ENCODE measurements around the gene TESPA1.
A peak's percentile ranks its signal among the peaks of the same experiment; 100 is the strongest.
"Not testable (repeated sequence)": the region's sequence is repeated elsewhere in the genome, so short reads cannot be mapped to it uniquely, and the experiment has no call there.

The TESPA1 gene

DNA sequence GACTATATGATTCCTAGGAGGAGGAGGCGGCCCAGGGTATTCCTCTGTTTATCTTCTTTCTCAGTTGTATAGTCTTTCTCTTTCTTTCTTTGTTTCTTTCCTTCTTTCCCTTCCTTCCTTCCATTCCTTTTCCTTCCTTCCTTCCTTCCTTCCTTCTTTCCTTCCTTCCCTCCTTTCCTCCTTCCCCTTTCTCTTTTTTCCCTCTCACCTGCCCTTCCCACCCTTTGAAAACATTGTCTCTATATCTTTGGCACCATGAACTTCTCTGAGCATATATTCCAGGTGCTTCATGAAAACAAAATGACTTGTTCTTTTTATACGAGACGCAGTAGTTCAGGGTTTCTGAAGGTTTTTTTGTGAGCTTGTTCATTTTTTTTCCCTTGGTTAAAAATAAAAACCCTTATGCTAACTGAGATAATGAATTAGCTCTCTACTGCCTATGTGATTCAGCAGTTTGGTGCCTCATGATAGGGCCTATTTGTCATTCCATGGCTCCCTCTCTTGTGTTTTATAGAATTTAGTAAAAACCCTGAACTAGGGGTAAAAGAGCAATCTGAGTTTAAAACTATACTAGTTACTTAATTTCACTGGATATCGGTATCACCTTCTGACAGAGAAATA is 3.2 kb upstream of the TESPA1 start:
- DNase-seq (ENCODE audit: low read depth): no peak
- no peak overlapping the region for H3K4me3 ChIP-seq (ENCODE audit: low read depth, low read length)

DNA sequence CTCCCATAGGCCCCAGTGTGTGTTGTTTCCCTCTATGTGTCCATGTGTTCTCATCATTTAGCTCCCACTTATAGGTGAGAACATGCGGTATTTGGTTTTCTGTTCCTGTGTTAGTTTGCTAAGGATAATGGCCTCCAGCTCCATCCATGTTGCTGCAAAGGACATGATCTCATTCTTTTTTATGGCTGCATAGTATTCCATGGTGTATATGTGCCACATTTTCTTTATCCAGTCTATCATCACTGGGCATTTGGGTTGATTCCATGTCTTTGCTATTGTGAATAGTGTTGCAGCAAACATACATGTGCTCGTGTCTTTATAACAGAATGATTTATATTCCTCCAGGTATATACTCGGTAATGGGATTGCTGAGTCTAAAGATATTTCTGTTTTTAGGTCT is 2.2 kb upstream of the TESPA1 start:
- DNase-seq (ENCODE audit: low read depth); H3K4me3 ChIP-seq (ENCODE audit: low read depth, low read length): not testable (repeated sequence)

DNA sequence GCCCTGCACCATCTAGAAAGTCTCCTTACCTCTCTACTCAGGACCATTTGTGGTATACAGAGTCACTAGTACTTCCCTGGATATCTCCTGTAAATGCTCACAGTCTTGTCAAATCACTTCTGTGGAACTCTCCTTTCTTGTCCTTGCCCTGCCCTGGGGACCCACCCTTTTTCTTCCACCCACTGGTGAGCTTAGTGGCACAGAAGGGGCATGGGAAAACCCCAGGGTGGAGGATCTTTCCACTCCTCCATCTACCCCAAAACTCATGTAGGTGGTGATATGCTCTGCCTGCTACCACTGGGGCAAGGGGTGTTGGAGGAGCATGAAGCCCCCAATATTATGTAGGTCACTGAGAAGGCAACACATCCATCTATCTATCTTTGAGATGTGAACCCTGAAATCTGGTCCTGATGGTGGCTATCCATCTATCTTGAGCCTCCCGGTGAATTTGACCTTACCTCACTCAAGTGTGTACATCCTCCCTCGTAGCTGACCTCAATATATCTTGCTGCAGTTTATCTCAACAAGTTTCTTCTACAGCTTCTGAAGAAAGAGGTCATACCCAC is 943 bp downstream of the TESPA1 start:
- no peak overlapping the region for H3K4me3 ChIP-seq (ENCODE audit: low read depth, low read length)
- DNase-seq (ENCODE audit: low read depth): no peak

DNA sequence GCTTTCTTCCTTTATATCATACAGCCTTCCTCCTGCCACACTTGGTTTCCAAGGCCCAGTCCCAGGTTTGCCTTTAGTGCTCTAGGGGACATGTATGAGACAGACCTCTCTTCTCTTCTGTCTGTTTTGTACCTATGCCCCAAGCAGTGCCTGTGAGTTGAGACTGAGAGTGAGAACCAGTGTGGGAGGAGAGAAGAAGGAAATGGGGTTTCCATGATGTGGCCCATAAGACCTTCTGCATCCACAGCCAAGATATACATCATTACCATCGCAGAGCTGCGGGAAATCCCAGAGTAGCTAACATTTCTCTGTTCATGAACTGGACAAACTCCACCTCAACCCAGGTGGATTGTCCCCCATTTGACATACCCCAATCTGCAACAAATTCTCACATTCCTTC is 2.8 kb downstream of the TESPA1 start:
- DNase-seq (ENCODE audit: low read depth): no peak
- H3K4me3 ChIP-seq (ENCODE audit: low read depth, low read length): no peak overlapping the region

DNA sequence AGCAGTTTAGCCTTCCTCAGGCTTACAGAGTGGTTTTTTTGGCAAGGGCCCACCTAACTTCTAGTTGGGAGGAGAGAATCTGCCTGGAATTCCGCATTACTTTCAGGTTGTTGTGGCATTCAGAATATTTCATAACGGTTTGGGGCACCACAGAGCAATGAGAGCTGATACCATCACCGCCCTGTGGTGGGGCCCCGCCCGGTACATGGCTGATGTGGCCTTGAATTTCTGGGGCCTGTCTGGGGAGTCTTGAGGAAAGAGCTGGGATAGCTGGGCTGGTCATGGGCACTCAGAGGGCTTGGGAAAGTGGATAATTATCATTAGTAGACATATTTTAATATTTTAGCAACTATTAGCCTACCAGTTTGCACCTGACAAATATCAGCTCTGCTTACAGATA is 4.2 kb downstream of the TESPA1 start:
- DNase-seq (ENCODE audit: low read depth): no peak
- no peak overlapping the region for H3K4me3 ChIP-seq (ENCODE audit: low read depth, low read length)

DNA sequence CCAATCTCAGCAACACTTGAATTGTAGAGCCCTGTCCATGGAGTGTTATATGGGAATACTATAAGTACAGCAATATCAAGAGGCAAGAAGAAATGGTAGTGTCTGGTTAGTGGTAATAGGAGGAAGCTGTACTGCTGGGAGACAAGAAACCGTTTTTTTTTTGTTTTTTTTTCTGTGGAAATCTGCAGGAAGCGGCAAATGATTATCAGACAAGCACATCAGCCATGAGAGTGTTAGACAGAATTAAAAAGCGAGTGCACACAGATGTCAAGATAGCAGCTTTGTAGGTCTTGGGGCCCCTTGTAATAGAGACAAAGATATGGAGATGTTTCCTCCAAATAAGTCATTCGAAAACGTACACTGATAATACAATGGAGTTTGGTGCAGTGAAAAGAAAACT is 6.7 kb downstream of the TESPA1 start:
- no peak for DNase-seq (ENCODE audit: low read depth)
- no peak overlapping the region for H3K4me3 ChIP-seq (ENCODE audit: low read depth, low read length)

DNA sequence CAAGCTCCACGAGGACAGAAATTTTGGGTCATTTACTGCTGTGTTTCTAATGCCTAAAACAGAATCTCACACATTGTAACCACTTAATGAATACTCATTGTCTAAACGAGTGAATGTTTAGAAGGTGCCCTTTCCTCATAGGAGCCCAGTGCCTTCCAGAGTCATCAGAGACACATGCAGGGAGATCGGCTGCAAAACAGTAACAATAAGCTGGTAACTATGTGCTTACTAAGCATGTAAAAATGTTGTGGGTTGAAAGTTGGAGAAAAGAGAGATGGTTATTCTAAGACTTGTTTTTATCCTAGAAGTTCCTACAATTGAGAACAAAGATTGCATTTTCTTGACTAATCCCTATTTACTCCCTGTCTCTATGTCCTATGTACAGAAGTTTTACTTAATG is 7.4 kb downstream of the TESPA1 start:
- peak; percentile 56 for DNase-seq (ENCODE audit: low read depth)
- no peak overlapping the region for H3K4me3 ChIP-seq (ENCODE audit: low read depth, low read length)

DNA sequence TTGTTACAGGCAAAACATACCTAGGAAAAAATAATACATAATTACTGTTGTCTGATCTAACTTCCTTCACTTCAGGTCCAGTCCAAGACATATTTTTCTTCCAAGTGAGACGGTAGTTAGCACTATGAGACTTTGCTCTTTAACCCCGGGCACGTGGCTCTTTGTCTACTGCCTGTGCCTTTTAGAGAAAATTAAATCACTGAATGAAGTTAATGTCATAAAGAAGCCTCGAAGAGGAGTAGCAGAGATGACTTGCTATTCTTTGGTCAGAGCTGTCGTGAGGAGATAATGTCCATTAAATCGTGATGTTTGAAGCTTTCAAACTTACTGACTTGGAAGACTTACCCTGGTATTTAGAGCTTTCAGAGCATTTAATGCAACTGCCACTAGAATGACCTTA is 8.7 kb downstream of the TESPA1 start:
- no peak overlapping the region for H3K4me3 ChIP-seq (ENCODE audit: low read depth, low read length)

DNA sequence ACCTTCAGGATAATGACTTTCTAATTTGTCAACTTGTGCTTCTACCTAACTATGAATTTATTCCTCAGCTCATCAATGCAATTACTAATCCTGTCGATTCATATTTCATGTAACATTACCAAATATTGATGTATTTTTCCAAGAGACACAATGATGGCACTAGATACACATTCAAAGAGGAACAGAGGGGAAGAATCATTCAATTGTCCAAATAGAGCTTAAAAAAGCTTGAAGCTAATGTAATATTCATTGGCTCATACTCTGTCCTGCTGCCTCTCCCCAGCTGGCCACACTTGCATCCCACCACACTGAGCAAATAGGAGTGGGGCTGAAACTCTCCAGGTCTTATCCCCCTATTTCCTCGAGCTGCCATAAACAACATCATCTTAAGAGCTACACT is 9.3 kb downstream of the TESPA1 start:
- no peak for DNase-seq (ENCODE audit: low read depth)
- H3K4me3 ChIP-seq (ENCODE audit: low read depth, low read length): no peak overlapping the region

More for the DNA sequence above, 8.7 kb downstream of the TESPA1 start:
- no peak for DNase-seq (ENCODE audit: low read depth)

DNA sequence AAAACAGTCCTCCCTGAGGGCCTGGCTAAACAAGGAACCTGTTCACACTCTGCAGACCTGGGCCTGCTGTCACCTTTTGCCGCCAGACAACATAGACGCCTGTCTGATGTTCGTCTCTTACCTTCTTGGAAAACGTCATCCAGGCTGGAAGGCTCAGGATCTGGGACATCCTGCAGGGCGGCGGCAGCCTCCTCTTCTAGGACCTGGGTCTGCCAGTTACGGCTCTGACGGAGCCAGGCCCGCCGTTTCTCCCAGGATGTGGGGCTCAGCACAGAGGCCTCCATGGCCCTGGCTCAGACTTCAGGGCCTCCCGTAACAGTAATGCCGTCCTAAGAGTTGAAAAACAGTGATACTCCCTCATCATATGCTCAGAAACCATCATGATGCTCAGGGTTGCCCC is 10.3 kb downstream of the TESPA1 start:
- no peak overlapping the region for H3K4me3 ChIP-seq (ENCODE audit: low read depth, low read length)
- DNase-seq (ENCODE audit: low read depth): no peak

DNA sequence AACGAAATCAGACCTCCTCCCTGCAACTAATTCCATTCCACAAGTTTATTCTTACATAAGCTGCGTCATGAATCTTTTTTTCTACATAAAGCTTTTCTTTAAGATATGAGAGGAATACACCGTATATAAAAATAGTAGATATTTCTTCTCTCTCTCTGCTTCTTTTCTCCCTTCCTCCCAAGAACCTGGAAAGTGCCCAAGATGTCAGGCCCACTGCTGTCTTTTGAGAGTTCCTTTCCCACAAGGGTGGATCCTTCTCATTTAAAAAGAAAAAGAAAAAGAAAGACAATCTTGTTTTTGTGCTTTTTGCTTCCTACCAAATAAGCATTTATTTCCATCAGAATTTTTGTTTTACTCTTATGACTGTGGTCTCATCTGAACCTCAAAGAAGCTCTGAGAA is 11.0 kb downstream of the TESPA1 start:
- DNase-seq (ENCODE audit: low read depth): no peak
- H3K4me3 ChIP-seq (ENCODE audit: low read depth, low read length): no peak overlapping the region

DNA sequence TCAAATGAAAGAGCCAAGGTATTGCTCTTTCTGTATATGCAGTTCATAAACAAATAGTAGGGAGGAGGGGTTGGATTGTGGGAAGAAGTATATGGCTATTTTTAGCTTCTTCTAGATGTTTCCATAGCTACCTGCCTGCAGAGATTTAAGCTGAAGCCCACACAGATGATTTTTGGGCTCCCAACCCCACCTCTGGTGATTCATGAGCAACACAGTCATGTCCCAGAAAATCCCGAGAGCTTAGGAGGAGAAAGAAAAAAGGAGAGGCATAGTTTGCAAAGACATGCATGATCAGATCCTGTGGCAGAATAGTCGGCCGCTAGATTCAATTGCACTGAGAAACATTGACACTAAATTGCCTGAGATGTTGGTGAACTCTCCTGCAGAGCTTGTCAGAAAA is 13.8 kb downstream of the TESPA1 start:
- H3K4me3 ChIP-seq (ENCODE audit: low read depth, low read length): no peak overlapping the region
- no peak for DNase-seq (ENCODE audit: low read depth)

DNA sequence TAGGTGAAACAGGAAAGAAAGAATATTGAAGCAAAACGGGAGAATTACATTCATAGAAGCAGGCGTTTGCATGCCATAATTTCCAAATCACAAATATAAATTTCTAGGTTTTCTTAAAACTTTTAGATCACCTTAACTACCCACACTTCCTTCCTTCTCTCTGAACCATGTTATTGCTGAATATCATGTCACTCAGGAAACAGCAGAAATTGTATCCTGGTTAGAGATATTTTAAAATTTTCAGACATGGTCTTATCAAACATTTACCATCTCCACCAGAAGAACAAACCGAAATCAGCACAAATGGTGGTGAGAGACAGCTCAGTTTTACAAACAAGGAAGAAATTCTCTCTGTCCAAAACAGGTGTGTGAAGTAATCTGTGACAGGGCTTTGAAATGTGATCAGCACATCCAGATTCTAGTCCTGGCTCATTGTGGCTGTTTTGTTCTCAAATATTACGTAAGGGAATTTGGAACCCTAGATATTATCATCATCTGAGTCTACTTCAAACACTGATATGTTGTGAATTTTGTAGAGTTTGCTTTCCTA is 16.3 kb downstream of the TESPA1 start:
- H3K4me3 ChIP-seq (ENCODE audit: low read depth, low read length): no peak overlapping the region
- DNase-seq (ENCODE audit: low read depth): no peak

DNA sequence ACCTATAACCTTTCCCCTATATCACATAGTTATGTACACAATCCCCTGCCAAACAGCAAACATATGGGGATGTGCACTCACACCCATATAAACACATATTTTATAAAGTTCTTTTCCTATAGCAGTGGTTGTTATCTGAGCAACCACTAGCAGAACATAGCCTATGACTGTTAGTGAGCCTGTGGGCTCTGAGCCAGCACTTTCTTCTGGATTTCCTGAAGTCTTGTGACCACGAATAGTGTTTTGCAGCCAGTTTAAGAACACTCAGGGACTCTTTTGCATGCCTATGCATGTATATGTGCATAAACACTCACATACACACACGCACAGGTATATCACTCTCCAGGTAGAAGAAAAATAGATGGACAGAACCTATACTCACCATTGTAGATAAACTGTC is 17.1 kb downstream of the TESPA1 start:
- DNase-seq (ENCODE audit: low read depth): no peak
- no peak overlapping the region for H3K4me3 ChIP-seq (ENCODE audit: low read depth, low read length)

DNA sequence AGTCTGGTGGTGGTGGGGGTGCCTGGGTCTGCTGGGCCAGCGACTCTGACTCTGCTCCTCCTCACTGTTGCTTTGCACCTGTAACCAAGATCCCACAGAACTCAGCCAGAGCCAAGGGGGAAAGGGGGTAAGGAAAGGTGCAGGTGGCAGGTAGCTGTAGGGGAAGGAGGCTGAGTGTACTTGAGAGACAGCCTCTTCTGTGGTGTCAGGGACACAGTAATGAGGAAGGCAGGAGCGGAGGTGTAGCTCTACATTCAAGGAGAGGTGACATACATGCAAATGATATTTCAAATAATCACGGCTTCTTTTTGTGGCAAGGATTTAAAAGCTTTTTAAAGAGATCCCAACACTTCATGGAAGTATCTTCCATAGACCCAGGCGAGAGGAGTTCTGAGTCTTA is 23.4 kb downstream of the TESPA1 start:
- no peak for DNase-seq (ENCODE audit: low read depth)
- H3K4me3 ChIP-seq (ENCODE audit: low read depth, low read length): no peak overlapping the region

DNA sequence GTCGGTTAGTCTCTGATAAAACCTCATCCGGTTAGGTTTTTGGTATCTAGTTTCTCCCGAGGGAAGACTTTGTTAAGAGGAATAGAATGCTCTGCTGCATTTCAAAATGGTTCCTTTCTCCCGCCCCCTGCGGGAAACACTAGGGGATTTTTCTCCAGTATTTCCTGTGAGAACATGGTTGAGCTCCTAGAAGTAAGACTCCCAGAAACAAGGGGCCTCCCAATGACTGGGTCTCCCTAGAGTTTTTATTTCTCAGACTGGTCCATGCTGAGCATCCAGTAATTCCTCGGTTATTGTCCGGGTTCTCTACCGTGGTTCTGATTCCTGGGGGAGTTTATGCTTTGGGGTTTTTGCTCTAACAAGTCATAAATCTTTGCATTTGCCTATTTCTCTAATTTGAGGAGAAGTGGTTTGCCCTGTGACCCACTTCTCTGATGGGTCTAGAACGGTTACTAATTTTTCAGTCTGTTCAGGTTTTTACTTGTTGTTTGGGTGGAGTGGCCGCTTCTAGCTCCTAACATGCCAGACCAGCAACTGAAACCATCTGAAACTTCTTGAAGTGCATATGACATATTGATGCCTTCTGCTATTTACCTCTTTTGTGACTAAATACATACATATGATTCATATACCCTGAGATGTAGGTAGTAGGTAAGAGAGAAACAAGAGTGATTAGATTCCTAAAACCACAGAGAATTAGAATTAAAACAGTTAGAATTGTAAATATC is 25.1 kb downstream of the TESPA1 start:
- no peak for DNase-seq (ENCODE audit: low read depth)
- no peak overlapping the region for H3K4me3 ChIP-seq (ENCODE audit: low read depth, low read length)

DNA sequence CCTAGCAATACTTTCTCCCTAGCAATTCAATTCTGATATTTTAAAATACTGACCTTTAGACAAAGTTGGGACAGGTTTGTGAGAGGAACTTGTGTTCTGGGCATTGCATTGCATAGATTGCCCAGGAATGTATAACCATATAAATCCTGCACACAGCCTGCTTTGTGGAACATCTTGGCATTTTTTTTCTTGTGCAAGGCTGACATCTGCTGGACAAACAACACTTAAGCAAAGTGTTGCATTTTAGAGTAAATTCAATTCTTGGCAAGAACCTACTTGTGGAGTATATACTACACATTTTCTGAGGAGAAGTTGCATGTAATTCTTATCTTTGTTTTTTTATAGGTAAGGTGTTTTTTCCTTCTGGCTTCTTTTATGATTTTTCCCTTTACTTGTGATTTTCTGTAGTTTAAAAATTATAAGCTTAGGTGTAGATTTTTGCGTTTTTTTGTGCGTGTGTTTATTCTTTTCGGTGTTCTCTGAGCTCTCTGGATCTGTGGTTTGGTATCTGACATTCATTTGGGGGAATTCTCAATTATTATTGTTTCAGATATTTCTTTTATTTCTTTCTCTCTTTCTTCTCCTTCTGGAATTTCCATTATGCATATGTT is 26.4 kb downstream of the TESPA1 start:
- H3K4me3 ChIP-seq (ENCODE audit: low read depth, low read length): no peak overlapping the region
- peak; percentile 28 for DNase-seq (ENCODE audit: low read depth)

DNA sequence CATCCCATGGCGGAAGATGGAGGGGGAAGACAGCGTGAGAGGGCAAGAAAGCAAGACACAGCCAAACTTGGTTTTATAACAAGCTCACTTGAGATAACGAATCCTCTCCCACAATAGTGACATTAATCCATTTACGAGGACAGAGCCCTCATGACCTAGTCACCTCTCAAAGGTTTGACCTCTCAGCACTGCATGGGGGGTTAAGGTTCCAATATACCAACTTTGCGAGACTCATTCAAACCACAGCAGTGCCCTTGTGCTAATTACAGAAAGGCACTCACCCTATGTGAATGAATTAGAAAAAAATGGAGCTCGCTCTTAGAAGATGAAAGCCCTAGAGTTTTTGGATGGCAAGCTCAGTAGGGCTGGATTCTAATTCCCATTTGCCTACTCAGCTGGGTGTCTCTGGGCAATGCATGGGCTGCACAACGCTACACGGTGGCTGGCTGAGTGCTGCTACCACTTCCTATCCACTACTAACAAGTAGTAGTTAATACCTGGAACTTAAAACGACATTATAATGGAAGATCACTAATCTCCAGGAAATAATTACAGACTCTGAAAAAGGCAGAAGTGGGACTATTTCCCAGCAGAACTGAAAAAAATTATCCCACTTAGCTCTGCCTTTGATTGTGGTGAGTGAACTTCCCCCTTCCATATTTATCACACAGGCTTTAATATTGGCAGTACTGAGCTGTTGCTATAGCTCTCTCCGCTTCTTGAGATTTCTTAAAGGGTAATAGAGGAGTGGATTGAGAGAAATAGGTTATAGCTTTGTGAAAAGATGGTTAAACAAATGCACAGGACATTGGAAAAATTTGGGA is 27.5 kb downstream of the TESPA1 start:
- DNase-seq (ENCODE audit: low read depth): no peak

DNA sequence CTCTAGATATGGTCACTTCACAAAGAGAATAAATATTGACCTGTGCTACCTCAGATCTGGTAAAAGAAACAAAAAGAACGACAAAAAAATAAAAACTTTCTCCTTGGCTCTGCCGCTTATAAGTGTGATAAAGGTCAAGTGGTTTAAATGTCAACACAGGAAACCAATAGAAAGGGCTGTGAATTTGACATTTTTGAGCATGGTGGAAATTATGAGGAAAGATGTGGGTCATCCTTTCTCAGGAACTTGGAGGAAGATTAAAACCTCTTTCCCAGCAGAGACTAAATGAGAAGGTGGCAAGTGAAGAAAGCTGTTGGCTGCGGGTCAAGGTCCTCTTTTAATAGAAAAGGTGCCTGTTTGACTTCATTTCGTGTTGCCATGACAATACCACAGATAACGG is 28.2 kb downstream of the TESPA1 start:
- no peak for DNase-seq (ENCODE audit: low read depth)
- H3K4me3 ChIP-seq (ENCODE audit: low read depth, low read length): no peak overlapping the region

More for the DNA sequence above, 27.5 kb downstream of the TESPA1 start:
- H3K4me3 ChIP-seq (ENCODE audit: low read depth, low read length): no peak overlapping the region

DNA sequence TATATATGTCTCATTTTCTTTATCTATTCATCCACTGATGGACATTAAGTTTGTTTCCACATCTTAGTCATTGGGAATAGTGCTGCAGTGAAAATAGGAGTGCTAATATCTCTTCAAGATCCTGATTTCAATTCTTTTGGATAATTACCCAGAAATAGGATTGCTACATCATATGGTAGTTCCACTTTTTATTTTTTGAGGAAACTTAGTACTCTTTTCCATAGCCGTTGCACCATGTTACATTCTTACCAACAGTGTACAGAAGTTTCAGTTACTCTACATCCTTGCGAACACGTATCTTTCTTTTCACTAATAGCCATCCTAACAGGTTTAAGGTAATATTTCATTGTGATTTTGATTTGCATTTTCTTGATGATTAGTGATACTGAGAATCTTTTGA is 29.8 kb downstream of the TESPA1 start:
- H3K4me3 ChIP-seq (ENCODE audit: low read depth, low read length): no peak overlapping the region
- no peak for DNase-seq (ENCODE audit: low read depth)
